Amniotic stem cell (primary cell): ENCODE measurements around the gene CEP112.
A peak's percentile ranks its signal among the peaks of the same experiment; 100 is the strongest.

Experiments
- DNase-seq: peaks from one replicate; lab custom pipeline; 2025; lab: John Stamatoyannopoulos, UW

Gene CEP112

DNA sequence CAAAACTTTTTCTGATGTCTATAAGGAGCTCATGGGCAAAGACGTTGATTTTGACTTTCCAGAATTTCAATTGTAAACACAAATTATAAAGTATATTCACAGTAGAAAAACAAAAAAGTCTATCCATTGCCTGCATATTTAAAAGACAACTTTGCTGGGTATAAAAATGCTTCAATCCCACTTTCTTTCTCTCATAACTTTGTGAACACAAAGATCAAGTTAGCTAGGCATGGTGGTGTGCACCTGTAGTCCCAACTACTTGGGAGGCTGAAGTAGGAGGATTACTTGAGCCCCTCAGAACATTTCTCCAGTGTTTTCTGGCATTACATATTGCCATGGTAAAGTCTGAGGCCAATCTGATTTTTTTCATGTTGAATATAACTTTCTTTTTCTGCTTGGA is 547.4 kb downstream of the CEP112 start:
- DNase-seq, result no peak

DNA sequence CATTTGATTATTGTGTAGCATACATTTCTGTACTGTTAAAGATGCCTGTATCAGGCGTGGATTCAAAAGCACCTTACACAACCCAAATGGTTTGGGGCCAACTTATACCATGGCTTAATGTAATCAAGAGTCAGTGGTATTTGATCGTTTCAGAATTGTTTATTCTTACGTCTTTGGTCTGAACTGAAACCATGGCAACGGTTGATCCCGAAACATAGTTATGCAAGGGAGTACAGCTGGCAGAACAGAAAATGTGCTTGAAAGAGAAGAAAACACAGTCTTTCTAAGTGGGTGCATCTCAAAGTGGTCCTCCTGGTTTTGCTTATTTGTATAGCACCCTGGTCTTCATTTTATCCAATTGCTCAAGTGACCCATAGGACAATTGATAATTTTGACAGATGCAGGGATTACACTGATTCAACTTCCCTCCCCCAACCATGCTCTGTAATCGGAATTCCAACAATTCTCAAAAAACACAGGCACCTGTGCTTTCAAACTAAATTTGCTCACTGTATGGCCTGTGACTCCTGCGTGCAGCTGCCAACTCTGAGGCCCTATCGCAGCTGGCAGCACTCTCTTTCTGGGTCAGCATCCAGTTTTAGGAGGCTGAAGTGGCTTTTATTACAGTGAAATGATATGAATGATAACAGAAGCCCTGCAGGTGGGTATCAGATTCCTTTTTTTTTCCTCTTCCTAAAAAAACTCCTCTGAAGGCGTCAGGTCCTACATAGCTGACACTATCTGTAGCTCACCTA is 553.5 kb downstream of the CEP112 start:
- no peak for DNase-seq

- DNase-seq, result no peak
Measured at GRCh38 chr17:65637786-65638185, 554.1 kb downstream of the CEP112 start.

DNA sequence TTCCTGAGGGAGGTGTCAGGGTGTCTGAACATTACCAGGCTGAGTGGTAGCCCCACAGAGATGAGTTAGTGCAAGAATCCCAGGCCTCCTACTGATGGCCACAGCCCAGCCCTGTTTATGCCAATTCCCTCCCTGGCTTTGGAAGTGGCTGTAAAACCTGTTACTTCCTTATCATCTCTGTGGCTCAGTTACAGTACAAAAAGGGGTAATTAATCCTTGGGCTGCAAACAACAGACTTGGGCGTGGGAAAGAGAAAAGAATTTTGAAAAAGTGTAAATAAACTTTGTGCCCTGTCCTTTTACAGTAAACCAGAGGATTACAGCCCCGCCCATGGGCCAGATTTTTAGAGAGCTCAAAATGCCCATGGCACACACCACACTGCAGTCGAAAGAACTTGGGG is 557.4 kb downstream of the CEP112 start:
- no peak for DNase-seq

DNA sequence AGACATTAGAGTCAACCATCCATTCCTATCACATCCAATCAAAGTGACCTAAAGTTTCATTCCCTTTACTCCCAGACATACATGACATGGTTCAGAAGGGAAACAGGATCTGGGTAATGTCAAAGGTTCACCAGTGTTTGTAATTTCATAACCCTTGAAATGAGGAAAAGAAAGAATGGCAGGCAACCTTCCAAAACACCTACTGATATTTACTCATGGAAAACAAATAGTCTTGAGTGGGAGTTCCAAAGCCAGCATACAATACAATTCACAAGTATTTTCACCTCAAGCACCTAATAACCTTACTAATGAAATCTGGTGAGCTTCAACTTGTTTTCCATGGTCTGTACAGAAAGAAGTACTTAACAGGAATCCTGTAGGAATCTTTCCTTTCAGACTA is 557.9 kb downstream of the CEP112 start:
- DNase-seq, result no peak

DNA sequence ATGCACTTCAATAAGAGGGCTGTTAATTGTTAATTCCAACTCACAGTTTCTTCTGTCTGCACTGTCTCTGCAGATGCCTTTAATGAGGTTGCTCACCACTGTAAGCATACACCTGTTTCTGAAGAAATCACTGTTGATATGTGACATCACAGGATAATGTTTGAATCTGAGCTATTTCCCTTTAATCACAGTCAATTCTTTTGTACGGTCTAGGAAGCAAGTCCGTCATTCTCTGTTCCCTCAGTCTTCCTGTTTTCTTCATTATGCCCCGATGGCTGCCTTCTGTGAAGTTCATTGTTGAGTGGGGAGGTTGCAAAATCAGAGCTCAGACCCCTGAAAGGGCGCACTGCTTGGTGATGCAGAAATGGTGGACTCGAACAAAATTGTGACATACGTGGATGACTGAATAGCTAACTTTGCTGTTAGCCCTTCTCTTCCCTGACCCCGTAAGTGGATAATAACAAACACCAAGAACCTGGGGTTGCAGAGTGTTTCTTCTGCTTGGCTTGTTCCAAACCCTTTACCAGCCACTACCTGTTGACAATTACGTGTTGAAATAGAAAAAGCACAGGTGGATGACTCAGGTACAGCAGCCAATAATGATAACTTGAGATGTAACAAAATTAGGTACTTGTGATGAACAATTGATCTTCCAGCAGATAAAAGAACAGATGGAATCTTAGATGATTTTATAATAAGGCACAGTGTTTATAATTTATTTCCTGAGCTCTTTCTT is 558.6 kb downstream of the CEP112 start:
- DNase-seq, result no peak

GRCh38 chr17:65630502-65630901 is 561.4 kb downstream of the CEP112 start:
- no peak for DNase-seq

- no peak for DNase-seq
Measured at GRCh38 chr17:65629234-65629690, 562.7 kb downstream of the CEP112 start.

DNA sequence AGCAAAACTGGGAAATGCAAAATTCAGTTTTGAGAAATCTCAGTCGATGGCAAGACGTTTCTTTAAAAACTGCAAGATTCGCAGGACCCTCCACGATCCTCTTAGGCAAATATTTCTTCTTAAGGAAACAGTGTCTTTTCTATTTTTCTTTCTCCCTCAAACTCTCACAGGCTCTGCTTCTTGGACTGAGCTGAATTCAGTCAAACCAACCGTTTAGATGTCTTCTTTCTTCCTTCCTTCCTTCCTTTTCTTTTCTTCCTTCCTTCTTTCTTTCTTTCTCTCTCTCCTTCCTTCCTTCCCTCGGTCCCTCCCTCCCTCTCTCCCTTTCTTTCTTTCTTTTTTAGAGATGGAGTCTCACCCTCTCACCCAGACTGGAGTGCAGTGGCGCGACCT is 563.3 kb downstream of the CEP112 start:
- no peak for DNase-seq

GRCh38 chr17:65627891-65628643 is 563.9 kb downstream of the CEP112 start:
- peak; percentile 2 for DNase-seq

DNA sequence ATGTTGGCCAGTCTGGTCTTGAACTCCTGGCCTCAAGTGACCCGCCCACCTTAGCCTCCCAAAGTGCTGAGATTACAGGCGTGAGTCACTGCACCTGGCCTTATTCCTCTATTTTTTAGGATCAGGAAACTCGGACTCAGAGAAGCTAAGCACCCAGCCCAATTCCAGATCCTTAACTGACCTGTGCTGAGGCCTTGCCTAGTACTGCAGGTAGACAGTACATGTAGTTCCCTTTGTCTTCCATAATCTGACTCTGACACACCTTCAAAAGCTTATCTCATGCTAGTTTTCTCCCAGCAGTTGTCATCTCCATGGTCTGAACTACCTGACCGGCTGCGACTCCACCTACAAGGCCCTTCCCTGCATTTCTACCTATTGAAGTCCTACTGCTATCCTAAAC is 564.8 kb downstream of the CEP112 start:
- no peak for DNase-seq

DNA sequence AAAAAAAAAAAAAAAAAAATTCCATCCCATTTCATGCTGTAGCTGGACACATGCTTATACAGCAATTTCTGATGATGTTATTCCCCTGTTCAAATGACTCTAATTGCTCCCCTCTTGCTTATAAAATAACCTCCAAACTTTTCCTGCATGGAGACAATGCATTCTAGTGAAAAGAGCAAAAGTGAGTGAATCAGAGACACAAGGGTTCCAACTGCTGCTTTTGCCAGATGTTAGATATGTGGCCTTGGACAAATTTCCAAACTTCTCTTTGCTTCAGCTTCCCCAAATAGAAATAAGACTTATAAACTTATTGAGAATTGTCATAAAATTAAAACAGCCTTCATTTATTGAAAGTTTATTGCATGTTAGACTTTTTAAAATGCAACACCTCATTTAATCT is 565.5 kb downstream of the CEP112 start:
- no peak for DNase-seq

DNA sequence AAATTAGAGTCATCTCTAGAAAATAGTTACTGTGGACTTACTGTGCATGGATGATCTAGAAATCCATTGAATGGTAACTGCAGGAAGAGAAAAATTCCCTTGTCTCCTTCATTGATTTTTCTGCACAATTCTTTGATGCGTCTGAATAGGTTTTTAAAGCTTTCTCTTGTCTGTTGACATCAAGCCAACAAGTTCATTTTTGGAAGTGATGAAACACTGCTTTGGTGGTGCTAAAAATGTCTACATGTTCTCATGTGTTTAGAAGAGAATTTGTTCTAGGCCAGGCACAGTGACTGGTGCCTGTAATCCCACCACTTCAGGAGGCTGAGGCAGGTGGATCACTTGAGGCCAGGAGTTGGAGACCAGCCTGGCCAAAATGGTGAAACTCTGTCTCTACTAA is 573.4 kb downstream of the CEP112 start:
- DNase-seq, result no peak

DNA sequence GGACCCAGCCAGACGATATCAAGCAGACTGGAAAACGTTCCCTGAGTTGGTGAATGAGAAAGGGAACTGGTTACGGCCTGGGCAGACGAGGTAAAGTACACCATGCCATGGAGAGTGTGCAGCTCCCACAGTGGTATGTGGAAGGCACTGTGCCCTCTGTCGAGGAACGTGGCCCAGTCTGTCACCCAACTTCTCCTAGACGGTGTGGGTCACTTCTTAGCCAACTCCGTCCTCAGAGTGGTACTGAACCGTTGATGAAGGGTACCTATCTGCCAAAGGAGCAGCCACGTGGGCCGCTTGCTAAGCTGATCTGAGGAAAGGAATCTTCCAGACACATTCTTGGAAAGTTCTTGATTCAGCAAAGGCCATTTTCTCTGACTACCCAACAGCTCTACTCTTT is 574.4 kb downstream of the CEP112 start:
- DNase-seq, result no peak

DNA sequence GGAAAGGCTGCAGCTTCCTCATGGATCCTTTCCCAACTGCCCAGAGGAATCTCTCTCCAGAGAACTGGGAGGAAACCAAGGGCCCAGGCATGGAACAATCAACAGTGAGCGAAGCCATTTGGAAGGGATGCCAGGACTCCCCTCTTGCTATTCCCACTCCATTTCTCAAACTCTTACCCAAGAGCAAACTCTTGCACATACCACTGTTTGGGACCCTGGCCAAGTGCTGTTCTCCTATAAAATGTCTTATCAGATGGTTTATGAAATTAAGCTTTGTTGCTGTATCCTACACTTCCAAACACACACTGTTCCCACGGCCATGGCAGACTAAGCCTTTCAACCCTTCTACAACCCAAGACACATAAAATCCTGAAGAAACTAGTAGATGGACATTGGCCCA is 582.2 kb downstream of the CEP112 start:
- no peak for DNase-seq

DNA sequence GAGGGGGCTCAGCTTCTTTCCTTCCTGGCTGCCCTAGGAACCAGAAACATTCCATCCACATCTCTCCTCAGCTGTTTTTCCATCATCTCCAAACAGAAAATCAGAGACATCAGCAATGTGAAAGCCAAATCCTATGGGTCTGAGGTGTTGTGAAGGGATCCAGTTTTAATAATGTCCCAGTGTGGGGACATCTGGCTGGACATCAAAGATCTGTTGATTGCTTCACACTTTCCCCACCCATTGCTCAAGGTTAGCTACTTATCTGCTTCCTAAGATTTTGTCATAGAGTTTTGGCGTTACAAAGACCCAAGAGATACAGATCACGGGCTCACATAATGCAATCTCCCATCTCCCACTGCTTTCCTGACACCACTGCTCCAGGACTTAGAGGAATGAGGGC is 582.6 kb downstream of the CEP112 start:
- no peak for DNase-seq

- no peak for DNase-seq
Measured at GRCh38 chr17:65604070-65604469, 587.9 kb downstream of the CEP112 start.

DNA sequence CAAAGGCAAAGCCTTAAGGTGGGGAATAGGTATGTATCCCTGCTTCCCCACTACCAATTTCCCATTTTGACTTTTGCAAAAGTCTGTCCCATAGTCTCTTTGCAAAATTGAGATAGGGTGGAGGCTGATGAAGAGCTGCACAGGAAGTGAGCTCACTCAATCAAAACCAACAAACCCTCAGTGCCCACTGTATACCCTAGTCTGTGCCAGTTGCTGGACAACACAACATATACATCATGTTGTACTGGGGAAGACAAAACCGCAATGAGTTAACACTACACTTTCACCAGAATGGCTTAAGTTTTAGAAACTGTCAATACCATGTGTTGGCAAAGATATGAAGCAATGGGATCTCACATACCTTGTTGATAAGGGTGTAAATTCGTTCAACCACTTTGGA is 590.1 kb downstream of the CEP112 start:
- DNase-seq, result no peak

- no peak for DNase-seq
Measured at GRCh38 chr17:65601145-65601544, 590.8 kb downstream of the CEP112 start.

DNA sequence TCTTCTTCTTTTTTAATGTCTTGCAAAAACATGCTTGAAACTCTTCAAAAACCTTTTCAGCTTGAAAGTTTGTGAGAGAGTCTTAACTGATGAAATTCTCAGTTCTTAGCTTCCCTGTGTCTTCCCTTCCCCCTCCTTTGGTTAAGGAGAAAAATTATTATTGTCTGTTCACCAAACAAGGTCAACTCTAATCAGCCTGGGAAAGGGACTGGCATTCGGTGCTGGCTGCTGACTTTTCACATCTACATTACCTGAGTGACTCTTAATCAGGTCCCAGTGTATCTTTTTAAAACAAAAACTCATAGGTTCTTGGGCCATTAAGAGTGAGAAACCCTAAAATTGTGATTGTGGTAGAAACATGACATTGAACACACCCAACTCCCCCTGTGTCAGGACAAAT is 591.4 kb downstream of the CEP112 start:
- no peak for DNase-seq

- no peak for DNase-seq
Measured at GRCh38 chr17:65599650-65600049, 592.3 kb downstream of the CEP112 start.

DNA sequence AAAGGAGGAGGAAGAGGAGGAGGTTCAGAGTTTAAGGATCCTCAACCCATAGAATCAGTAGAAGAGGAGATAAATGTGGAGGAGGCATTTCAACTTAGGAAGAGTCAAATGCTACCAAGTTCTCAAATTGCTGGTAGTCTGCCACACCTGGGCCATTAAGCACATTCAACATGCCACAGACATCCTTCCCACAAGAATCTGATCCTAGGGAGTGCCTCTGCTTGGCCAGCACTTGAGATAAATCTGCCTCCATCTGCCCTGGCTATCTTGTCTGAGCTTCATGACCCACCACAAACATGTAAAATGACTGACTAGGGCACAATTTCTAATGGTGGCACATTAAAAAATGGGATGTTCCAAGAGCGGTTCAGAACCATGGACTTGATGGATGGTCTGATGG is 593.2 kb downstream of the CEP112 start:
- no peak for DNase-seq

DNA sequence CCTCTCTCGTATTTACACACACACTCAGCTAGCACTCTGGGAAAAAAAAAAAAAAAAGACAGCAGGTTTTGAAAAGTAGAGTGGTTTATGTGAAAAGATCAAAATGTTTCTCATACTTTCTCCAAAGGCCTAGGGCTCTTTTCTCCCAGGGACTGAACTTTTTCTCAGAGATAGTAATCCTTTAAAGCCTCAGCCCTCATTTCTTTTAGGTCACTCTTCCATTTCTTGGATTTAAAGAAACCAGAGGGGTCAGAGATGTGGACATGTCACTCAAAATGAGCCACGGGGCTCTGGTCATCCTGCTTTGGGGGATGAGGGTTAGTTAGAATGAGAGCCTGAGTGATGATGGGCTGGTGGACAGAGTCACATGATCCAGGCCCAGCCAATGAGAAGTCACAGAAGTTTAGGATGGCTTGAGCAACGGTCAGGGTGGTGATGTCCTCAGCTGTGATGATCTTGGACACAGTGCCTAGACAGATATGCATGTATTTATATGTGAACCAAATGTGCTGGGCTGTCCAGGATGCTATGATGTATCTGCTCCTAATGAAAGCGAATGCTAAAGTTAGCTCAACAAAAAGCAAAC is 596.8 kb downstream of the CEP112 start:
- peak; percentile 15 for DNase-seq
